Caco-2 (cell line): ENCODE measurements around the gene GSDME. TPM values are rescaled to one million over a fixed set of nuclear protein-coding genes. Genes with fewer than 3 reads are reported as not detected.

Experiments
- BruUV-seq: library from RNA; stranded (reverse); fragments of 400-500 nt; replicated peaks from 2 replicates; lab custom pipeline; 2021; lab: Mats Ljungman, UMichigan
- CTCF ChIA-PET: fragments of 300-600 bp; sonication (Branson Sonifier 250); formaldehyde crosslinking; loops from one replicate; lab custom pipeline; 2022; ENCODE audit warnings: antibody characterized with exemption; lab: Charles Lee
- POLR2A ChIA-PET: fragments of 300-600 bp; sonication (Branson Sonifier 250); formaldehyde crosslinking; loops from one replicate; lab custom pipeline; 2022; ENCODE audit warnings: antibody characterized with exemption; lab: Charles Lee
- DNase-seq, 2 experiments: peaks; one replicate each; pipeline versions ENCODE4 v3.0.0 to v3.0.0-alpha.2; 2020 to 2022
- H3K27me3 ChIP-seq: replicated peaks from 2 replicates; pipeline ENCODE4 v1.6.0; 2011; ENCODE audit warnings: low read length; ENCODE audit not compliant: control insufficient read depth, insufficient read depth
- H3K36me3 ChIP-seq: 2 replicates; pipeline ENCODE4 v1.5.1; 2011; ENCODE audit warnings: low read length; ENCODE audit not compliant: control insufficient read depth, insufficient read depth
- H3K4me1 ChIP-seq: fragments of 250-450 bp; sonication (Bioruptor Pico); 2 replicates; pipeline ENCODE4 v1.5.1; 2020; ENCODE audit warnings: mild to moderate bottlenecking
- H3K4me3 ChIP-seq: 2 replicates; pipeline ENCODE4 v1.5.1; 2011; ENCODE audit warnings: low read depth, mild to moderate bottlenecking, control low read depth, low read length
- H3K9me3 ChIP-seq: fragments of 250-450 bp; sonication (Bioruptor Pico); 2 replicates; pipeline ENCODE4 v1.5.1; 2020; ENCODE audit warnings: mild to moderate bottlenecking, moderate library complexity
- H3K27ac Mint-ChIP-seq: one replicate; pipeline ENCODE4 v1.8.0; 2022; ENCODE audit warnings: mixed read lengths; ENCODE audit not compliant: unreplicated experiment
- H3K27me3 Mint-ChIP-seq: one replicate; pipeline ENCODE4 v1.8.0; 2022; ENCODE audit warnings: mixed read lengths; ENCODE audit not compliant: insufficient read depth, unreplicated experiment
- H3K36me3 Mint-ChIP-seq: one replicate; pipeline ENCODE4 v1.8.0; 2022; ENCODE audit warnings: mild to moderate bottlenecking, mixed read lengths; ENCODE audit not compliant: insufficient read depth, unreplicated experiment
- H3K4me1 Mint-ChIP-seq: one replicate; pipeline ENCODE4 v1.8.0; 2022; ENCODE audit warnings: low read depth, mixed read lengths; ENCODE audit not compliant: unreplicated experiment
- H3K4me3 Mint-ChIP-seq: one replicate; pipeline ENCODE4 v1.8.0; 2022; ENCODE audit warnings: mild to moderate bottlenecking, moderate library complexity, mixed read lengths; ENCODE audit not compliant: unreplicated experiment
- H3K9me3 Mint-ChIP-seq: one replicate; pipeline ENCODE4 v1.8.0; 2022; ENCODE audit warnings: mixed read lengths; ENCODE audit not compliant: unreplicated experiment
- CTCF ChIP-seq, 2 experiments: fragments of 200-600 bp in 1 of 2; IDR thresholded peaks; 1 replicate in 1 of 2; 2 replicates in 1 of 2; pipeline versions ENCODE4 v1.5.1 to v1.8.0; 2011 to 2022; ENCODE audit warnings: antibody characterized with exemption in 1 of 2, control low read depth in 1 of 2, inconsistent platforms in 1 of 2, low read depth in 1 of 2, low read length in 1 of 2, mild to moderate bottlenecking in 1 of 2, moderate library complexity in 1 of 2; ENCODE audit not compliant: insufficient read depth in 1 of 2, severe bottlenecking in 1 of 2, unreplicated experiment in 1 of 2
- intact Hi-C: fragments of 100-400 bp; cut with micrococcal nuclease; formaldehyde crosslinking; loops from one replicate; pipeline ENCODE4 v1.10.0; 2022; ENCODE audit not compliant: unreplicated experiment
- total RNA-seq: library from RNA; stranded (reverse); gene quantifications from 2 replicates; pipeline ENCODE4 v1.2.3, GENCODE V29; 2022

Gene GSDME
- total RNA-seq, 1 experiment from 2014 or later = 35.2 TPM

GRCh38 chr7:24657980-24658379 is 99.3 kb downstream of the GSDME start:
- ChIA-PET CTCF (no interaction called here), POLR2A (no interaction called here)
- no TSS peak for BruUV-seq
- Histone ChIP-seq H3K27me3 (no peaks in the 10 kb centered on the region), H3K4me3 (no peak overlapping the region), H3K36me3 (no peaks in the 10 kb centered on the region), H3K4me1 (no peaks in the 10 kb centered on the region), H3K9me3 (no peaks in the 10 kb centered on the region)
- Mint-ChIP-seq H3K27ac (no peak overlapping the region), H3K36me3 (peaks cover 5% of the 10 kb centered on the region), H3K9me3 (no peaks in the 10 kb centered on the region), H3K4me1 (no peaks in the 10 kb centered on the region), H3K27me3 (no peaks in the 10 kb centered on the region), H3K4me3 (no peak overlapping the region)
- intact Hi-C loops = no loop called here
- TF ChIP-seq CTCF (IDR thresholded peaks at IDR 0.05; ENCODE audit: insufficient read depth in 1 of 2, low read depth in 1 of 2, low read length in 1 of 2, severe bottlenecking in 1 of 2, unreplicated experiment in 1 of 2) = no peak
- DNase-seq = no peak

GRCh38 chr7:24656608-24657007 is 100.7 kb downstream of the GSDME start:
- no peaks in the 10 kb centered on the region for H3K9me3 Mint-ChIP-seq
- no peak overlapping the region for H3K4me3 ChIP-seq
- H3K4me1 ChIP-seq = no peaks in the 10 kb centered on the region
- H3K4me3 Mint-ChIP-seq = no peak overlapping the region
- no peaks in the 10 kb centered on the region for H3K9me3 ChIP-seq
- H3K4me1 Mint-ChIP-seq = no peaks in the 10 kb centered on the region
- H3K27ac Mint-ChIP-seq = no peak overlapping the region
- no peak for DNase-seq
- BruUV-seq = no TSS peak
- ChIA-PET CTCF (no interaction called here), POLR2A (no interaction called here)
- intact Hi-C loops = no loop called here
- no peak for TF ChIP-seq CTCF (IDR thresholded peaks at IDR 0.05; ENCODE audit: insufficient read depth in 1 of 2, low read depth in 1 of 2, low read length in 1 of 2, severe bottlenecking in 1 of 2, unreplicated experiment in 1 of 2)
- H3K27me3 Mint-ChIP-seq = no peaks in the 10 kb centered on the region
- H3K36me3 ChIP-seq = no peaks in the 10 kb centered on the region
- H3K36me3 Mint-ChIP-seq = peaks cover 5% of the 10 kb centered on the region
- H3K27me3 ChIP-seq = no peaks in the 10 kb centered on the region

GRCh38 chr7:24654305-24654704 is 103.0 kb downstream of the GSDME start:
- Mint-ChIP-seq H3K4me1 (no peaks in the 10 kb centered on the region), H3K27me3 (no peaks in the 10 kb centered on the region), H3K27ac (no peak overlapping the region), H3K4me3 (no peak overlapping the region), H3K36me3 (peaks cover 5% of the 10 kb centered on the region), H3K9me3 (no peaks in the 10 kb centered on the region)
- no TSS peak for BruUV-seq
- Histone ChIP-seq H3K36me3 (no peaks in the 10 kb centered on the region), H3K4me1 (no peaks in the 10 kb centered on the region), H3K9me3 (no peaks in the 10 kb centered on the region), H3K4me3 (no peak overlapping the region), H3K27me3 (no peaks in the 10 kb centered on the region)
- ChIA-PET POLR2A (no interaction called here), CTCF (no interaction called here)
- intact Hi-C loops = no loop called here
- no peak for TF ChIP-seq CTCF (IDR thresholded peaks at IDR 0.05; ENCODE audit: insufficient read depth in 1 of 2, low read depth in 1 of 2, low read length in 1 of 2, severe bottlenecking in 1 of 2, unreplicated experiment in 1 of 2)
- no peak for DNase-seq
